GM10266 (cell line): ENCODE measurements around the gene PLA2G6.

Experiments
- DNase-seq: peaks from one replicate; pipeline ENCODE4 v3.0.0; 2012; ENCODE audit errors: extremely low spot score
- TF ChIP-seq, protein P1 (sequence below): IDR thresholded peaks from 2 replicates; pipeline ENCODE4 v1.5.1; 2012; ENCODE audit warnings: mild to moderate bottlenecking, low read depth; ENCODE audit not compliant: control insufficient read depth, insufficient read depth; ENCODE audit errors: missing control alignments

Gene PLA2G6

DNA sequence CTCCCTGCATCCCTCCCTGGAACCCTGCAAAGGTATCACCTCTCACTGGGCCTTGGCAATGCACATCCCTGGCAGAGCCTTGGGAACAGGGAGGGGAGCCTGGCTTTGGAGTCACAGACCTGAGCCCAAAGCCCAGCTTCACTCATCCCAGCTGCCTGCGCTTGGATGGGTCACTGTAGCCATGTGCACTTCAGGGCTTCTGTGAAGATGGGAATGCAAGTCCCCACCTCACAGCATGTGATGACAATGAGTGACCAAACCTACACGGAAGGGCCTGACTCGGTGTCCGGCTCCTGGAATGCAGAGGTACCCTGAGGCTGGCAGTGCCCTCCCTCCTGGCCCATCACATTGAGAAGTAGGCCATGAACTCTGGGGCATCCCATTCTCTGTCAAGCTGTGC lies 48.3 kb downstream of the PLA2G6 start:
- DNase-seq = no peak
- TF ChIP-seq, protein P1, sequence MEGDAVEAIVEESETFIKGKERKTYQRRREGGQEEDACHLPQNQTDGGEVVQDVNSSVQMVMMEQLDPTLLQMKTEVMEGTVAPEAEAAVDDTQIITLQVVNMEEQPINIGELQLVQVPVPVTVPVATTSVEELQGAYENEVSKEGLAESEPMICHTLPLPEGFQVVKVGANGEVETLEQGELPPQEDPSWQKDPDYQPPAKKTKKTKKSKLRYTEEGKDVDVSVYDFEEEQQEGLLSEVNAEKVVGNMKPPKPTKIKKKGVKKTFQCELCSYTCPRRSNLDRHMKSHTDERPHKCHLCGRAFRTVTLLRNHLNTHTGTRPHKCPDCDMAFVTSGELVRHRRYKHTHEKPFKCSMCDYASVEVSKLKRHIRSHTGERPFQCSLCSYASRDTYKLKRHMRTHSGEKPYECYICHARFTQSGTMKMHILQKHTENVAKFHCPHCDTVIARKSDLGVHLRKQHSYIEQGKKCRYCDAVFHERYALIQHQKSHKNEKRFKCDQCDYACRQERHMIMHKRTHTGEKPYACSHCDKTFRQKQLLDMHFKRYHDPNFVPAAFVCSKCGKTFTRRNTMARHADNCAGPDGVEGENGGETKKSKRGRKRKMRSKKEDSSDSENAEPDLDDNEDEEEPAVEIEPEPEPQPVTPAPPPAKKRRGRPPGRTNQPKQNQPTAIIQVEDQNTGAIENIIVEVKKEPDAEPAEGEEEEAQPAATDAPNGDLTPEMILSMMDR = no peak

DNA sequence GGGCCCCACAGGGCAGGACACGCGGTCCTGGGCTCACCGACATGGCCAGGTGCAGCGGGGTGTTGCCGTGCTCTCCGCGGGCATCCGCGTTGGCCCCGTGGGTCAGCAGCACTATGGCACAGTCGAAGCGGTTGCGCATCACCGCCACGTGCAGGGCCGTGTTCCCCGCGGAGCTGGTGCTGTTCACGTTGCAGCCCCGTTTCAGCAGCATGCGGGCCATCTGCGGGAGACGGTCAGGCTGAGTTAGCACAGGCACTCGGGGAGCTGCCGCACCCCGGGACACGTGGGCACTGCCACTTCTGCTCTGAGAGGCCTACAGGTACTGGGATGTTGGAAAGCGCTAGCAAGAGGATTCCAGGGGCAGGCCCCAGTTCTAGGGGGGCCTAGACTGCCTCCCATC lies 48.8 kb downstream of the PLA2G6 start:
- no peak for DNase-seq
- TF ChIP-seq, protein P1 = no peak

DNA sequence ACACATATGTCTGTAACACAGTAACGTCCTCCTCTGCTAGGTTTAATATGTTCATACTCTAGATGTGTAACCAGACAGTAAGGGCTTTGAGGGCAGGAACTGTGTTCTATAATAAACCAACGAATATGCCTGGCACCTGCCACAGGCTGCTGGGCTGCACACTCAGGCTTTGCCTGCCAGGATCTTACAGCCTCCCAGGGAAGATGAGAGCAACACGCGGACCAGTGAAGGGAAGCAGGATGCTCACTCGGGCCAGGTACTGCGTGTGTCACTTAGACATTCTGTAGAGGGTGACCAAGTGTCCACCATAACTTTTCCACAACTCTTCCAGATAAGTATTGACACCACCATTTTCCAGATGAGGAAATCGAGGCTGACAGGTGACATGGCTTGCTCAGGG lies 49.5 kb downstream of the PLA2G6 start:
- TF ChIP-seq, protein P1 = no peak
- DNase-seq = no peak

DNA sequence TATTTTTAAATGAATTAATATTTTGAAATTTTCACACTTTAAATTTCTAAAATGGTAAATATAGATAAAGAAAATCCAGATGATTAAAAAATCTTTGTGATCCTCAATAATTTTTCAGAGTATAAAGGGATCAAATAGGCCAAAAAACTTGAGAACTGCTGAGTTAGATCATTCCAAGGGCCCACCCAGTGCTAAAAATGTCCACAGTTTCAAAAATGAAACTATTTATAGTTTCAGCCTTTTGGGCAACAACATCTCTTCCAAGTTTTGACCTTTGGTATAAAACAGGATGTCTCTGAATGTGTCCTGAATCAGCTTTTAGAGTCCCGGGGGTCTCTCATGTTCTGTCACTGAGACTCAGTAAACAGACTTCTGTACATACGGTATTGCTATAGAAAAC lies 50.2 kb downstream of the PLA2G6 start:
- DNase-seq = no peak
- TF ChIP-seq, protein P1 = no peak

DNA sequence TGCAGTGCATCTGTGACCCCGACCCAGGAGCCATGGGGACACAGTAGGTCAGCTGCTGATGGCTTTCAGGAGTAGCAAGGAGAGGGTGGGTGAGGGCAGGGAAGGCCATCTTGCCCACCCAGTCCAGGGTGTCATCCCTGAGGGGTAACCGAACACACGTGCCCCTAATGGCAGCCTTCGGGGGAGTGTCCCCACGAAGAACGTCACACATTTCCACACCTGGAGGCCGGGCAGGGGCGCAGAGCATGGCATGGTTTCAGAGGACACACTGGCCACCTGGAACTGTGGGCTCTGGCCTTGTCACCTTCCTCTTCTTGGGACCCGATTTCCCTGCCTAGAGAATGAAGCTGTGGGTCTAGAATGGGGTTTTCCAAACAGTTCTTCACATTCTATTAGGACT lies 51.8 kb downstream of the PLA2G6 start:
- no peak for DNase-seq

DNA sequence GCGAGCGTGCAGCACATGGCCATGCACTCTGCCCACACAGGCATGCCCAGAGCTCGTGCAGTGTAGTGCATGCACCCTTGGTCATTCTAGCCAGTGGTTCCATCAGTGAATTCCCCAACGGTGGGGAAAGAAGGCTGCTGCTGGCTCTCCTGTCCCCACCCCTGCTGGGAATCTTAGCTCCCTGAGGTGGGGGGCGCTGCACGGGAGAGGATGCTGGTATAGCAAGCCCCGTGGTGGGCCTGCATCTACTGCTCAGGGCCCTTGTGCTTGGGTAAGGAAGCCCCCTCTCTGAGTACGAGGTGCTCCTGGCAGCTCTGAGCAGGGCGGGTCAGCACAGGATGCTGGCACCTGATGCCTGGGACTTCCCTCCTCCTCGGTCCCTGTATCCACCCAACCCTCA lies 52.6 kb downstream of the PLA2G6 start:
- TF ChIP-seq, protein P1 = no peak
- DNase-seq = no peak

More for the DNA sequence above, 51.8 kb downstream of the PLA2G6 start:
- TF ChIP-seq, protein P1 = no peak

DNA sequence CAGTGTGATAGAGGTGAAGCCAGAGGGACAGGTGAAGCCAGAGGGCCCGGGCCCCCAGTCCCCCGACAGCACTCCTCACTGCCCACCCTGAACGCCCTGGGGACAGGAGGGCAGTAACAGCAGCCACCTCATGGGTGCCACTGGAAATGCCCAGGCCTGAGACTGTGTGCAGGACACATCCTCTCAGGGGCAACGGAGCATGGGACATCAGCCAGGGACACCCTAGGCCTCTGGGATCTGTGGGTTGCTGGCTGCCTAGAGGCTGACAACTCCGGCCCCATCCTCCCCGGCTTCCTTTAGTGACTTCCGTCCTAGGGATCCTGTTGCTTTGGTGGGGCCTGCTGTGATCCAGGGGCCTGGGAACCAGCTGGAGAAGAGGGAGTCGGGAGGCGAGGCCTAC lies 53.8 kb downstream of the PLA2G6 start:
- no peak for DNase-seq
- TF ChIP-seq, protein P1 = no peak
